K562 (cell line): Measurements from ENCODE around the gene ARHGAP9. TPM values are rescaled to one million over a fixed set of nuclear protein-coding genes. Genes with fewer than 3 reads are reported as not detected.

Experiments
- CEBPG ChIP-seq, 3 experiments: fragments of 200-800 bp in 1 of 3; sonication (Bioruptor generic) in 1 of 3; sonication (generic) in 1 of 3; formaldehyde crosslinking in 1 of 3; IDR thresholded peaks in 2 of 3; conservative IDR thresholded peaks in 1 of 3; 2 replicates each; pipeline versions ENCODE4 v1.6.1 to v1.8.0; 2016 to 2022; ENCODE audit warnings: missing compliant biosample characterization in 2 of 3, missing genetic modification characterization in 2 of 3, mild to moderate bottlenecking in 1 of 3, missing genetic modification reagents in 1 of 3
- CTCFL ChIP-seq: IDR thresholded peaks from 2 replicates; pipeline ENCODE4 v1.6.1; 2011; ENCODE audit warnings: borderline replicate concordance, low read depth, mild to moderate bottlenecking, moderate library complexity, low read length; ENCODE audit not compliant: insufficient read depth, poor library complexity, severe bottlenecking
- ERF ChIP-seq: fragments of 450-650 bp; formaldehyde crosslinking; IDR thresholded peaks from 2 replicates; pipeline ENCODE4 v1.4.0; 2020; ENCODE audit warnings: mild to moderate bottlenecking, mixed read lengths
- ETV1 ChIP-seq: fragments of 450-650 bp; conservative IDR thresholded peaks from 2 replicates; pipeline ENCODE4 v1.6.1; 2016; ENCODE audit warnings: missing genetic modification characterization, control low read depth, low read depth, missing compliant biosample characterization
- HCFC1 ChIP-seq: IDR thresholded peaks from 2 replicates; pipeline ENCODE4 v1.6.1; 2012; ENCODE audit warnings: low read depth, low read length, improper control_type of control experiment
- HEY1 ChIP-seq: fragments of 250-450 bp; sonication (Bioruptor Pico); IDR thresholded peaks from 2 replicates; pipeline ENCODE4 v1.5.0; 2020; ENCODE audit warnings: mild to moderate bottlenecking, moderate library complexity, borderline replicate concordance
- KDM1A ChIP-seq, 2 experiments: fragments of 450-650 bp; IDR thresholded peaks; 2 replicates each; pipeline ENCODE4 v1.6.1; 2016; ENCODE audit warnings: mild to moderate bottlenecking in 2 of 2
- MBD1 ChIP-seq: fragments of 250-450 bp; sonication (Bioruptor Pico); IDR thresholded peaks from 2 replicates; pipeline ENCODE4 v1.8.0; 2022; ENCODE audit warnings: inconsistent platforms
- NELFE ChIP-seq: IDR thresholded peaks from 2 replicates; pipeline ENCODE4 v1.6.1; 2011; ENCODE audit warnings: mild to moderate bottlenecking; ENCODE audit not compliant: insufficient read depth, insufficient read length
- NRF1 ChIP-seq, 2 experiments: fragments of 450-650 bp; IDR thresholded peaks in 1 of 2; conservative IDR thresholded peaks in 1 of 2; 2 replicates each; pipeline ENCODE4 v1.6.1; 2014; ENCODE audit warnings: mild to moderate bottlenecking in 2 of 2
- RAD21 ChIP-seq, 2 experiments: fragments of 250-450 bp in 1 of 2; fragments of 450-650 bp in 1 of 2; sonication (Bioruptor Pico) in 1 of 2; formaldehyde crosslinking in 1 of 2; IDR thresholded peaks in 1 of 2; conservative IDR thresholded peaks in 1 of 2; 2 replicates each; pipeline versions ENCODE4 v1.4.0 to v1.8.0; 2020 to 2022; ENCODE audit warnings: mild to moderate bottlenecking in 2 of 2, moderate library complexity in 1 of 2
- SMAD4 ChIP-seq: fragments of 250-450 bp; sonication (Bioruptor Pico); conservative IDR thresholded peaks from 2 replicates; pipeline ENCODE4 v1.8.0; 2021; ENCODE audit warnings: inconsistent platforms, mild to moderate bottlenecking, moderate library complexity
- SMARCC2 ChIP-seq: fragments of 450-650 bp; IDR thresholded peaks from 2 replicates; pipeline ENCODE4 v1.6.1; 2017; ENCODE audit warnings: antibody characterized with exemption, moderate library complexity, mild to moderate bottlenecking, low read depth
- SNAPC5 ChIP-seq: fragments of 250-450 bp; sonication (Bioruptor Pico); IDR thresholded peaks from 2 replicates; pipeline ENCODE4 v1.8.0; 2021; ENCODE audit warnings: moderate library complexity, mild to moderate bottlenecking, inconsistent platforms
- TCF3 ChIP-seq: sonication (generic); formaldehyde crosslinking; IDR thresholded peaks from 2 replicates; pipeline ENCODE4 v1.4.0; 2020; ENCODE audit warnings: mild to moderate bottlenecking, missing genetic modification reagents
- TFE3 ChIP-seq: fragments of 450-650 bp; formaldehyde crosslinking; IDR thresholded peaks from 2 replicates; pipeline ENCODE4 v1.4.0; 2020; ENCODE audit warnings: mild to moderate bottlenecking, mixed read lengths
- U2AF1 ChIP-seq: fragments of 200-400 bp; formaldehyde crosslinking; optimal IDR thresholded peaks from 2 replicates; pipeline ENCODE3; 2017; ENCODE audit warnings: mild to moderate bottlenecking, low read depth, low read length, moderate library complexity
- YBX1 ChIP-seq: fragments of 450-650 bp; IDR thresholded peaks from 2 replicates; pipeline ENCODE4 v1.7.1; 2016; ENCODE audit warnings: mild to moderate bottlenecking
- ZNF282 ChIP-seq: sonication (generic); formaldehyde crosslinking; IDR thresholded peaks from 2 replicates; pipeline ENCODE4 v1.8.1; 2023; ENCODE audit warnings: missing genetic modification reagents
- ZNF311 ChIP-seq: fragments of 250-450 bp; sonication (Bioruptor Pico); IDR thresholded peaks from 2 replicates; pipeline ENCODE4 v1.4.0; 2020; ENCODE audit warnings: mild to moderate bottlenecking, moderate library complexity
- ZNF75A ChIP-seq: fragments of 450-650 bp; formaldehyde crosslinking; IDR thresholded peaks from 2 replicates; pipeline ENCODE4 v1.4.0; 2020; ENCODE audit warnings: mild to moderate bottlenecking
- polyA plus RNA-seq, 8 experiments: library from polyadenylated mRNA; depleted of rRNA in 4 of 8; stranded (reverse) in 5 of 8; unstranded in 3 of 8; fragments of >200 nt; fragmentation: Nextera tagmentation in 2 of 8; fragmentation: Illumina TruSeq in 1 of 8; extraction: Ambion mirVana in 2 of 8; extraction: Trizol in 1 of 8; gene quantifications; 2 replicates each; pipeline versions ENCODE4 v1.2.1 to v1.2.3, GENCODE V29; 2011 to 2014; ENCODE audit warnings: inconsistent platforms in 1 of 8, missing spikeins in 1 of 8
- total RNA-seq, 7 experiments: library from RNA; depleted of rRNA in 6 of 7; stranded (reverse); fragments of >200 nt in 6 of 7; fragmentation: Illumina TruSeq in 2 of 7; extraction: Trizol in 2 of 7; gene quantifications; 2 replicates each; pipeline versions ENCODE4 v1.2.1 to v1.2.3, GENCODE V29; 2011 to 2021; ENCODE audit warnings: low replicate concordance in 1 of 7

The ARHGAP9 gene
- total and polyA plus RNA-seq, 9 of the 15 experiments (the other 6 are each of a cell fraction or from before 2014, with no cell fraction given), result 1.5 to 10.2 (median 5.1) TPM

GRCh38 chr12:57522011-57522886 lies 42.6 kb upstream of the ARHGAP9 start, which contains the start of gene MBD6 (continued):
- TF ChIP-seq TFE3 (CRISPR knock-in tag), result peak; percentile 99
- TF ChIP-seq MBD1 (CRISPR knock-in tag), result no peak
- TF ChIP-seq ZNF311, result no peak
- TF ChIP-seq ETV1 (tag), result peak; percentile 72
- TF ChIP-seq NRF1 (conservative IDR thresholded peaks at IDR 0.05 in 1 of 2, IDR thresholded peaks at IDR 0.05 in 1 of 2), result peak; percentile 91 to 92
- TF ChIP-seq TCF3 (CRISPR knock-in tag), result no peak; the same call in 1 of the 2 replicates
- 0 out of 4 replicates have a peak, but pooled peaks of 1 of the 2 experiments have one; percentile 11 for TF ChIP-seq KDM1A (IDR thresholded peaks at IDR 0.05)
- TF ChIP-seq NELFE, result no peak
- TF ChIP-seq HEY1, result no peak
- TF ChIP-seq ERF, result peak; percentile 51; the same call in 1 of the 2 replicates
- TF ChIP-seq U2AF1, result no peak
- TF ChIP-seq YBX1, result no peak
- no peak for TF ChIP-seq SNAPC5 (CRISPR knock-in tag)
- TF ChIP-seq ZNF75A (CRISPR knock-in tag), result no peak
- no peak for TF ChIP-seq SMARCC2
- TF ChIP-seq RAD21 (CRISPR knock-in tag; conservative IDR thresholded peaks at IDR 0.05 in 1 of 2, IDR thresholded peaks at IDR 0.05 in 1 of 2), result peak in 1 of 2 experiments; percentile 44; a peak in 1 of 4 replicates
- TF ChIP-seq CEBPG (CRISPR knock-in tag; IDR thresholded peaks at IDR 0.05), result peak; percentile 69; the same call in 1 of the 2 replicates
- peak; percentile 32 to 68; a peak in 2 of 4 replicates for TF ChIP-seq CEBPG (tag; conservative IDR thresholded peaks at IDR 0.05 in 1 of 2, IDR thresholded peaks at IDR 0.05 in 1 of 2)
- TF ChIP-seq SMAD4 (CRISPR knock-in tag), result peak; percentile 81; the same call in 1 of the 2 replicates
- TF ChIP-seq HCFC1, result peak; percentile 8; the same call in 1 of the 2 replicates
- TF ChIP-seq ZNF282, result no peak
- TF ChIP-seq CTCFL, result peak; percentile 4
